Breast epithelium (tissue), 3 donors: ENCODE data around the gene NEDD8.
"Not testable (repeated sequence)": the region's sequence is repeated elsewhere in the genome, so short reads cannot be mapped to it uniquely, and the experiment has no call there.

Experiments
- POLR2A ChIP-seq: fragments of 450-650 bp; IDR thresholded peaks from one replicate; pipeline ENCODE4 v1.6.1; 2016; ENCODE audit warnings: antibody characterized with exemption, mild to moderate bottlenecking, moderate library complexity
- POLR2AphosphoS5 ChIP-seq, 3 donors: sonication (generic); formaldehyde crosslinking; IDR thresholded peaks; one replicate each; pipeline ENCODE4 v1.6.1; 2017; ENCODE audit warnings: antibody characterized with exemption in 3 of 3
- TF ChIP-seq, protein P1 (sequence below), 3 donors: fragments of 450-650 bp; IDR thresholded peaks; one replicate each; pipeline ENCODE4 v1.5.1; 2016 to 2017; ENCODE audit warnings: antibody characterized with exemption in 3 of 3, mild to moderate bottlenecking in 3 of 3, moderate library complexity in 3 of 3

DNA sequence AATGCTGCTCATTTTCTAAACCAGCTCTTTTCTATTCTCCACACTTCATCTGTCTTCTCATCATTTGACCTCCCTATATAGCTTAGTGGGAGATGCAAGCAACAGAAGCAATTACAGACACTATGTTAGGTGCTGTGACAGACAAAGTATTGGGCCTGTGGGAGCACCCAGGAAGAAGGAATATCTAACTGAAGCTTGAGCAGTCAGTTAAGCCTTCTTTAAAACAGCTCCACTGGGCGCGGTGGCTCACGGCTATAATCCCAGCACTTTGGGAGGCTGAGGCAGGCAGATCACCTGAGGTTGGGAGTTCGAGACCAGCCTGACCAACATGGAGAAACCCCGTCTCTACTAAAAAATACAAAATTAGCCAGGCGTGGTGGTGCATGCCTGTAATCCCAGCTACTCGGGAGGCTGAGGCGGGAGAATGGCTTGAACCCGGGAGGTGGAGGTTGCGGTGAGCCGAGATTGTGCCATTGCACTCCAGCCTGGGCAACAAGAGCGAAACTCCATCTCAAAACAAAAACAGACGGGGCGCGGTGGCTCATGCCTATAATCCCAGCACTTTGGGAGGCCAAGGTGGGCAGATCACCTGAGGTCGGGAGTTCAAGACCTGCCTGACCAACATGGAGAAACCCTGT is 28.8 kb downstream of the NEDD8 start:
- TF ChIP-seq, protein P1, sequence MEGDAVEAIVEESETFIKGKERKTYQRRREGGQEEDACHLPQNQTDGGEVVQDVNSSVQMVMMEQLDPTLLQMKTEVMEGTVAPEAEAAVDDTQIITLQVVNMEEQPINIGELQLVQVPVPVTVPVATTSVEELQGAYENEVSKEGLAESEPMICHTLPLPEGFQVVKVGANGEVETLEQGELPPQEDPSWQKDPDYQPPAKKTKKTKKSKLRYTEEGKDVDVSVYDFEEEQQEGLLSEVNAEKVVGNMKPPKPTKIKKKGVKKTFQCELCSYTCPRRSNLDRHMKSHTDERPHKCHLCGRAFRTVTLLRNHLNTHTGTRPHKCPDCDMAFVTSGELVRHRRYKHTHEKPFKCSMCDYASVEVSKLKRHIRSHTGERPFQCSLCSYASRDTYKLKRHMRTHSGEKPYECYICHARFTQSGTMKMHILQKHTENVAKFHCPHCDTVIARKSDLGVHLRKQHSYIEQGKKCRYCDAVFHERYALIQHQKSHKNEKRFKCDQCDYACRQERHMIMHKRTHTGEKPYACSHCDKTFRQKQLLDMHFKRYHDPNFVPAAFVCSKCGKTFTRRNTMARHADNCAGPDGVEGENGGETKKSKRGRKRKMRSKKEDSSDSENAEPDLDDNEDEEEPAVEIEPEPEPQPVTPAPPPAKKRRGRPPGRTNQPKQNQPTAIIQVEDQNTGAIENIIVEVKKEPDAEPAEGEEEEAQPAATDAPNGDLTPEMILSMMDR (IDR thresholded peaks at IDR 0.05): not testable (repeated sequence)
- TF ChIP-seq POLR2A; POLR2AphosphoS5 (IDR thresholded peaks at IDR 0.05): not testable (repeated sequence)
